Stimulated activated CD8-positive, alpha-beta memory T cell treated with anti-CD3 and anti-CD28 coated beads, Interleukin-2, amount 100 ng/mL, for 48 hours (primary cell): ENCODE data around the gene RNASET2.
"Not testable (repeated sequence)": the region's sequence is repeated elsewhere in the genome, so short reads cannot be mapped to it uniquely, and the experiment has no call there.

Experiments
- DNase-seq, 2 donors: peaks; one replicate each; pipeline ENCODE4 v3.0.0-alpha.2; 2020; ENCODE audit warnings: low read depth in 2 of 2

Gene RNASET2

DNA sequence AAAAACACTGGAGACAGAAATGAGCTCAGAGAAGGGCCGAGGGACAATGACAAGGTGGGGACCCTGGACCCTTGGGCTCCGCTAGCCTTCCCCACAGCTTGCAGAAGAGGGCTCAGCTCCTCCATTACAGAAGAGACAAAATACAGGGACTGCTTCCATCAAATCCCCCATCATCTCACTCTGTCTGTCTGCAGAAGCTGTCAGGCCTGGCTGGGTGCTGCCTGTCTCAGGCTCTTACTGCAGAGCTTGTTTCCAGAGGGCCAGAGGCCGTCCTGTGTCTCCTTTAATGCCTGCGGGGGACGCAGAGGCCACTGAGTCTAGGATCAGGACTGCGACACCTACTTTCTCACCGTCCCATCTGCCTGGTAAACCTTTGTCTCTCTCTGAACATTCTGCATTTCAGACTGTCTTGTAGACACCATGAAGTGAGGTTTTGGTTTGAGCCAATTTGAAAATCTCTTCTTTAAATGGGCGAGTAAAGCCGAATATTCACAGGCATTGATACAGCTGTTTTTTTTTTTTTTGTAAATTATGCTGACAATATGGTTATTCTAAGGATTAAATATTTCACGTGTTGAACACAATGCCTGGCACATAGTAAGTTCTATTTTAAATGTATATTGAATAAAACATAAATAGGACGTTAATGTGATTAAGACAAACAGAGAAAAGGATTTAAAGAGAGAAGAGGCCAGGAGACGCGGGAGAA is 28.3 kb downstream of the RNASET2 start:
- no peak for DNase-seq

GRCh38 chr6:166927240-166927934 is 29.0 kb downstream of the RNASET2 start:
- no peak for DNase-seq

- no peak for DNase-seq
Measured at GRCh38 chr6:166926748-166927147, 29.6 kb downstream of the RNASET2 start.

DNA sequence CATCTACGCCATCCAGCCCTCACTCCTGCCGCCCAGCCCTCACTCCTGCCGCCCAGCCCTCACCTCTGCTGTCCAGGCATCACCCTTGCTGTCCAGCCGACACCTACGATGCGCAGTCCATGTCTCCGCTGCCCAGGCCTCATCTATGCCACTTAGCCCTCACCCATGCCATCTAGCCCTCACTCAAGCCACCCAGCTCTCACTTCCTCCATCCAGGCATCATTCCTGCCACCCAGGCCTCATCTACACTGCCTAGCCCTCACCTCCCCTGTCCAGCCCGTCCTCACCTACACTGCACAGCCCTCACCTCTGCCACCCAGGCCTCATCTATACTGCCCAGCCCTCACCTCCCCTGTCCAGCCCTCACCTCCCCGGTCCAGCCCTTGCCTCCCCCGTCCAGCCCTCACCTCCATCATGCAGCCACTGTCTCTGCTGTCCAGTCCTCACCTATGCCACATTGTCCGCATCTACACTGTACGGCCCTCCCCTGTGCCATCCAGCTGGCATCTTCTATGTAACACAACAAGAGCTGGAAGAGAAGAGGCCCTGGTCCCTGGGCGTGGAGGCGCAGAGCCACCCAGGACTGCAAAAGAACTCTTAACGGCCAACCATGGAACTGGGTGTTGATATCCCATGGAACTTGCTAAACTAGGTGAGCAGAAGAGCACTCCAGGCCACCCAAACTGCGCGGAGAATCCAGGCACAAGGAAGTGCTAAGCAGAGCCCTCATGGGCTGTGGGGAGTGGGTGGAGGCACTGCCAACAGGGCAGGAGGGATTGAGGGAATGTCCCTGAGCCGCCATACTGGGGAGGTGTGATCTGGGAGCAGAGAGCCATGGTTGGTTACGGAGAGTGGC is 31.0 kb downstream of the RNASET2 start:
- no peak for DNase-seq

DNA sequence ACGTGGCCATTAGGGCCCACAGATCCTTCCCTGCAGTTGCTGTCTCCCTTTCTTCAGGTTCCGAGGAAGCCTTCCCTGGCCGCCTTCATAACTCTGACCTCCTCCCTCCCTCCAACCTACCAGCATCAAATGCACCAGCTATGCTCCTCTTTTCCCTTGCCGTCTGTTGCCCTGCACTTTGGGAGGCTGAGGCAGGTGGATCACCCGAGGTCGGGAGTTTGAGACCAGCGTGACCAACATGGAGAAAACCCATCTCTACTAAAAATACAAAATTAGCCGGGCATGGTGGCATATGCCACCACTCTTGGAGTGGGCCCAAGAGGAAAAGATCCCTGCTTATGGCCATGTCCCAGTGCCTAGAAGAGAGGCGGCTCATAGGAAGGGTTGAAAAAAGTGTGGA is 31.8 kb downstream of the RNASET2 start:
- no peak for DNase-seq

DNA sequence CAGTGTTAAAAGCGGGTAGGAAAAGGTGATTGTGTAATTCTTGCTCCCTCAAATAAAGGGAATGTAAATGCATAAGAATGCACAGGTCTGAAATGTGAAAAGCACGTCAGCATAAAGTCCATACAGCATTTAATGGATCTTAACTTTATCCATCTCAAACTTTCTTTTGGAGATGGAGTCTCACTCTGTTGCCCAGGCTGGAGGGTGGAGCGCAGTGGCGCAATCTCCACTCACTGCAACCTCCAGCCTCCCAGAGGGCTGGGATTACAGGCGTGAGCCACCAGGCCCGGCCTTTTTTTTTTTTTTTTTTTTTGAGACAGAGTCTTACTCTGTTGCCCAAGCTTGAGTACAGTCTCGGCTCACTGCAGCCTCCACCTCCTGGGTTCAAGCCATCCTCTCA is 33.4 kb downstream of the RNASET2 start:
- no peak for DNase-seq

DNA sequence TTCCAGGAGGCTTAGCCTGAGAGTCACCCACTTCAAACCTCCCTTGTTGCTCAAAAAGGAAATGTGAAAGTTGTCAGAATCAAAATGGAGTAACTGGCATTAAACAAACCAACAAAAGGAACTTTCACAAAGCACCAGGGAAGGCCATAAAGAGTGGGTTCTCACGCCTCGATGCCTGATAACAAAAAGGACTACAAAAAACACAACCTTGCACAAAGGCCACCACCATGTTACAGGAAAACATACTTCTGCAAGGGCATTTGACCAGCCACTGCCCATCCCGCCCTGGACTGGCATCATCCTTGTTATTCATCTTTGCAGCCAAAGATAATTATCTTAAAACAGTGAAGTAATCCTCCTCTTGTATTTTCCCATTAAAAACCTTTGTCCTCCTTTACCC is 34.8 kb downstream of the RNASET2 start:
- DNase-seq: no peak

GRCh38 chr6:166916824-166917223 is 39.5 kb downstream of the RNASET2 start:
- DNase-seq: no peak

DNA sequence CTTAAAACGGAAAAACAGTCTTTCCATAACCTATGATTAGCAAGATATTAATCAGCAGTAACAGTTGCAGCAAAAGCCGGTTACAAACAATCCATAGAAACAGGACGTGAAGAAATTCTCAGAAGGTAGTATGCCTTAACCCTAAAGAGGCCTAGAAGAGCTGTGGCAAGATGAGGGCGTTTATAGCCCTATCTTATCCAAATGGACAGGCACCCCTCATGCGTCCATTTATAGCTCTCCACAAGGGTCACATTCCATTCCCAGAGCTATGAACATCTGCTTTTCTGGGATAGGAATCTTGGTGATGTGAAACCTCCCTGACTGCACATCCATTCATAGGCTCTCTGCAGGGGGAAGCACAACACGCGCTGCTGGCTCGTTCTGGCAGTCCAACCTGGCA is 40.9 kb downstream of the RNASET2 start:
- not testable (repeated sequence) for DNase-seq

- not testable (repeated sequence) for DNase-seq
Measured at GRCh38 chr6:166914952-166915351, 41.4 kb downstream of the RNASET2 start.

DNA sequence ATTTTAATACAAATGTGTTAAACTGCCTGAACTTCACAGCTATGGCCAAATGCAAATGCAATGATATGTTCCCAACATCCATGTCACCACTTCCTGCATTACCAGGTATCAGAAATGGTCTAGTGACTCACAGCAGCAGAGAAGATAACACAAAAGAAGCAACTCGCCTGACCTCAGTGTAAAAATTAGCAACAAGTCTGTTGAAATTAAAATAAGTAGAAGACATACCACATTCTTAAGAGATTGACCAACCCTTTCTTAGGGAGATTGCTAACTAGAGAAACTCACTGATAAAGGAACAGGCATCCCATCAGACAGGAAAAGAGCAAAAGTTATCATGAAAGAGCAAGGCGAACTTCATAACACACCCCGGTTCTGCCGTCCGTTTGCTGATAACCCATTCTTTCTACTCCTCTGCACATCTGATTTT is 45.1 kb downstream of the RNASET2 start:
- DNase-seq: no peak

DNA sequence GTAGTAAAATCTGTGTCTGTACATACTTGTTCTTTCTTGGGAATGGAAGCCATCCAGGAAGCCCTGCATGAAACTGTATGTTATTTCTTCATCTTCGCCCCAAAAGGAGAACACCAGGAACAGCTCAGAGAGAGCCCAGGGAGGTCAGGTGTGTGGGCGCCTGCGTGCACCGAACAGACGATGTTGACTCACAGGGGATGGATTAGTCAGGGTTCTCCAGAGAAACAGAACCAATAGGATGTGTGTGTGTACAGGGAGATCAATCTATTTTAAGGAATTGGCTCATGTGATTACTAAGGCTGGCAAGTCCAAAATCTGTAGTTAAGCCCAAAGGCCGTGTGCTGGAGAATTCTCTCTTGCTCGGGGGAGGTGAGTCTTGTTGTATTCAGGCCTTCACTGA is 45.7 kb downstream of the RNASET2 start:
- DNase-seq: peak in 1 of 2 donors; percentile 13

- no peak for DNase-seq
Measured at GRCh38 chr6:166908811-166909210, 47.5 kb downstream of the RNASET2 start.

- no peak for DNase-seq
Measured at GRCh38 chr6:166907871-166908806, 48.2 kb downstream of the RNASET2 start.

DNA sequence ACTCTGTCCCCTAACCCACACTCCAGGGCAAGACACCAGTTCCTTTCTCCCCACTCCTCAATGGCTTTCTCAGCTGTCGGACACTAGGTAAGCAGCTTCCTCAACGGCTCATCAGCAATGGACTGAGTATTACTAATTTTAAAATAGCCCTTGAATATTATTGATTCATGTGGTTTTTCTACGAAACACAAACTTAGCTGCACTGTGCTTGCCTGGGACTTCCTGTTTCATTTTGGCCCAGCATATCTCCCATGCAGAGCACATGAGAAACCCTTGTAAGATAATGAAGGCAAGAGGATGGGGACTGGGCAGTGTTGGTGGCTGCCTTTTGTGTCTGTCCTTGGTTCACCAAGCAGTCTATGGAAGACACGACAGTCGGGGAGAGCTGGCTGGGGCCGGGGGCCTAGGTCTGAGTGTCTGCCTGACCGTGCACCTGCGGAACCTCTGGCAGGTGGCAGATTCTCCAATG is 48.9 kb downstream of the RNASET2 start:
- no peak for DNase-seq

DNA sequence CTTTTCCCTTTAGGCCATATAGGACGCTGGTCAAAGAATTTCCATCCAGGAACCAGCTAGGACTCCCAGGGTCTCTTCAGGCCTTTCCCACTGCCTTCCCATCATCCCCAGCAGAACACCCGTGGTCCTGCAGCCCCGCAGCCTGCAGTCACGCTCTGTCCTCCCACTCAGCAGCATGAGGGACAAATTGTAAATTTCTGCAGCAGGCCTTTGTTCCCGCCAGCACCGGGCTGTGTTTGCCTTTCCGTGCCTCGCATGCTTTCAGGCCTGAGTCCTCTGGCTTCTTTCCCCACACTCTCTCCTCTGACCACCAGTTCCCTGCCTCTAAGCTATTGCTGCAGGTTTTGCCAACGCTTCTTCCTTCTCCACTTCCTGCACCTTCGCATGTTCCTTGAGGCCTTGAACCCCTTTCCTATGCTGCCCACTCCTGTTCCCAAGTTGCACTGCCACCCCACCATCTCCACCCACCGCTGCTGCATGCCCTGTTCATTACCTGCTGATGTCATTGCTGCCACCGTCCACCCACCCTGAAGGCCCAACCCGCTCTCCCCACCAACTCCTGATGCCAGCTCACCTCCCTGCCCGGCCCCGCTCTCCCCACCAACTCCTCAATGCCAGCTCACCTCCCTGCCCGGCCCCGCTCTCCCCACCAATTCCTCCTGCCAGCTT is 49.8 kb downstream of the RNASET2 start:
- DNase-seq: no peak

- DNase-seq: no peak
Measured at GRCh38 chr6:166905505-166906134, 50.7 kb downstream of the RNASET2 start.

- DNase-seq: no peak
Measured at GRCh38 chr6:166905013-166905412, 51.3 kb downstream of the RNASET2 start.

- DNase-seq: no peak
Measured at GRCh38 chr6:166904101-166904746, 52.1 kb downstream of the RNASET2 start.

- DNase-seq: no peak
Measured at GRCh38 chr6:166903500-166903899, 52.9 kb downstream of the RNASET2 start.
